Medulla oblongata (tissue), 1 donor: ENCODE data around the gene ZNF891.

Experiments
- DNase-seq: peaks from one replicate; pipeline ENCODE4 v3.0.0-alpha.2; 2015; ENCODE audit errors: extremely low spot score

Gene ZNF891

GRCh38 chr12:133061954-133062353, 68.1 kb downstream of the ZNF891 start:
- no peak for DNase-seq

- no peak for DNase-seq
Observed at GRCh38 chr12:133058203-133059113, 71.6 kb downstream of the ZNF891 start.

GRCh38 chr12:133057446-133057845, 72.6 kb downstream of the ZNF891 start:
- DNase-seq = no peak
